Spleen (tissue), 7 donors: ENCODE measurements around the gene PARVB.
"Not testable (repeated sequence)": the region's sequence is repeated elsewhere in the genome, so short reads cannot be mapped to it uniquely, and the experiment has no call there.

Experiments
- CTCF ChIP-seq, 11 experiments: fragments of 200-600 bp in 7 of 11; fragments of 450-650 bp in 4 of 11; sonication (generic) in 4 of 11; IDR thresholded peaks in 8 of 11; conservative IDR thresholded peaks in 3 of 11; 1 replicate in 7 of 11; 2 replicates in 4 of 11; pipeline versions ENCODE4 v1.4.0 to v1.8.0; 2016 to 2021; ENCODE audit warnings: antibody characterized with exemption in 11 of 11, inconsistent platforms in 4 of 11, mild to moderate bottlenecking in 1 of 11
- POLR2A ChIP-seq, 3 donors: fragments of 450-650 bp; IDR thresholded peaks; one replicate each; pipeline ENCODE4 v1.5.1; 2017; ENCODE audit warnings: antibody characterized with exemption in 3 of 3, mild to moderate bottlenecking in 1 of 3
- POLR2AphosphoS5 ChIP-seq, 3 donors: sonication (generic); formaldehyde crosslinking; IDR thresholded peaks; one replicate each; pipeline ENCODE4 v1.5.1; 2017; ENCODE audit warnings: antibody characterized with exemption in 3 of 3
- donor health status: DM: no; HTN: no; CAD: no; lungs with moderate emphysema.
- donor health status: DM: no; HTN: no; CAD: no.
- donor health status: DM: no; HTN: no; CAD: no.

GRCh38 chr22:44016586-44016985, 7.5 kb upstream of the PARVB start:
- TF ChIP-seq POLR2A (IDR thresholded peaks at IDR 0.05); CTCF (IDR thresholded peaks at IDR 0.05 in 8 of 11, conservative IDR thresholded peaks at IDR 0.05 in 3 of 11); POLR2AphosphoS5 (IDR thresholded peaks at IDR 0.05): not testable (repeated sequence)
